ENCODE data around the gene CACNA1H. TPM values are rescaled to one million over a fixed set of nuclear protein-coding genes. Genes with fewer than 3 reads are reported as not detected.
A peak's percentile ranks its signal among the peaks of the same experiment; 100 is the strongest.
"Not testable (repeated sequence)": the region's sequence is repeated elsewhere in the genome, so short reads cannot be mapped to it uniquely, and the experiment has no call there.

CACNA1H gene
- total RNA-seq, 1 experiment from 2014 or later = 24.3 TPM

- Histone ChIP-seq H3K4me1 (ENCODE audit: control insufficient read depth in 1 of 2, insufficient read depth in 2 of 2, low read length in 2 of 2) (no peaks in the 10 kb centered on the region), H3K27ac (ENCODE audit: low read depth, low read length) (no peak within 1 kb of the TSS), H3K4me2 (ENCODE audit: low read length) (no peak within 1 kb of the TSS), H3K9ac (ENCODE audit: low read length) (no peak within 1 kb of the TSS), H3K9me2 (ENCODE audit: insufficient read depth) (no peaks in the 10 kb centered on the region), H3K9me3 (ENCODE audit: control insufficient read depth in 1 of 2, insufficient read depth in 1 of 2, low read depth in 1 of 2, low read length in 2 of 2) (no peaks in the 10 kb centered on the region), H3K36me3 (ENCODE audit: control insufficient read depth in 1 of 2, insufficient read depth in 2 of 2, low read length in 2 of 2) (no peaks in the 10 kb centered on the region), H3K4me3 (replicated peaks in 1 of 2; ENCODE audit: low read depth in 1 of 2, low read length in 2 of 2) (no peak within 1 kb of the TSS), H3K79me2 (ENCODE audit: insufficient read depth, low read length) (no peaks in the 10 kb centered on the region), H4K20me1 (ENCODE audit: insufficient read depth) (no peaks in the 10 kb centered on the region), H3K27me3 (ENCODE audit: insufficient read depth, low read length) (no peaks in the 10 kb centered on the region), H2AFZ (ENCODE audit: low read depth, low read length, poor library complexity, severe bottlenecking) (no peak within 1 kb of the TSS)
- intact Hi-C loops (cut with micrococcal nuclease) = no loop called here
- ATAC-seq (no peak), DNase-seq (ENCODE audit: low read depth, low spot score) (no peak)
- POLR2A ChIA-PET = no interaction called here
- BruUV-seq (replicated peaks) = no TSS peak
- CTCF ChIA-PET = no interaction called here
- no peak for TF ChIP-seq SRF (IDR thresholded peaks at IDR 0.05; ENCODE audit: low read depth)
- RAD21 ChIA-PET (ENCODE audit: low non-redundant PET in 1 of 2, low total read pairs in 2 of 2, uncharacterized antibody in 2 of 2, unreplicated experiment in 2 of 2) = no interaction called here
These were observed 72.1 kb downstream of the CACNA1H start, which contains the start of gene TPSG1 for GRCh38 chr16:1225051-1225451. Gene TPSG1 (minus strand): TSS chr16:1225268. CDS start chr16:1225252, 16 bp downstream.

DNA sequence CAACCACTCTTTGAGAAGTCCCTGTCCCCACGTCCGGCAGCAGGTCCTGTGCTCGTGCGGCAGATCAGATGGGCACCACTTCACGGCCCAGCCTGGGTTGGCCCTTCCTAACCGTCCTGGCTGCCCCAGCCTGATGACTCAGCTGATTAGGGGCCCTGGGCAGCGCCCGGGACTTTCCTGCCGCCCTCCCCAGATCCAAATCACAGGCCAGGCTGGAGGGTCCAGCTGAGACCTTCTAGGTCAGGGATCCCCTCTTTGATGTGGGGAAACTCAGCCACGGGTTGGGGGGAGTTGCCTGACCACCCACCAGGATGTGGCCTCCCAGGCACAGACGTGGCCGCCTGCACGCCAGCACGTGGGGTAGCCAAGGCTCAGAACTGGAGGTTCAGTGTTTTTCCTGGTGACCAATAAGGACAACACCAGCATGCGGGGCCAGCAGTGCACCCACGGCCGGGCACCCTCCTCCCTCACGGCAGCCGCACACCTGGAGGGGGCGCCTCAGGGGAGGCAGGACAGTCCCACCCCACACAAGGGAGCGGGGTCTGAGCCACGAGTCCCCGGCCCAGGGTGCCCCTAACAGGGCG lies 72.9 kb downstream of the CACNA1H start:
- H3K4me2 ChIP-seq (ENCODE audit: low read length); CTCF ChIA-PET; POLR2A ChIA-PET: not testable (repeated sequence)

DNA sequence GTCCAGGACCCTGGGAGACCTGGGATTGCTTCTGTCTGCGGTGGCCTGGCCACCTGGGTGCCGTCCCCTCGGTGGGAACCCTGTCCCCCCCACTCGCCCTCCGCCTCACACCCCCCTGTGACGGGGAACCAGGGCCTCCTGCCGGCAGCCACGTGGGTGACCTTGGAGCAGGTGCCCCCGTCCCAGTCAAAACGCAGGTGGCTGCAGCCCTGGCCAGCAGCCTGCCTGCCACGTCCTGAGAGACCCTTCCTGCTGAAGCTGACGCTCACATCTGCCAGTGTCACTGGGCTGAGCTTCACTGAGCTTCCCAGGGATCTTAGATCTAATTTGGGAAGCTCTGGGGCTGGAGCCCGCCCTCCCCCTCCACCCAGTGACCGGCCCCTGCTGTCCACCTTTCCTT lies 73.8 kb downstream of the CACNA1H start:
- H3K4me1 ChIP-seq (ENCODE audit: control insufficient read depth in 1 of 2, insufficient read depth in 2 of 2, low read length in 2 of 2); H3K4me2 ChIP-seq (ENCODE audit: low read length); H3K27me3 ChIP-seq (ENCODE audit: insufficient read depth, low read length); H3K79me2 ChIP-seq (ENCODE audit: insufficient read depth, low read length); H2AFZ ChIP-seq (ENCODE audit: low read depth, low read length, poor library complexity, severe bottlenecking); H3K36me3 ChIP-seq (ENCODE audit: control insufficient read depth in 1 of 2, insufficient read depth in 2 of 2, low read length in 2 of 2); CTCF ChIA-PET; H3K9me3 ChIP-seq (ENCODE audit: control insufficient read depth in 1 of 2, insufficient read depth in 1 of 2, low read depth in 1 of 2, low read length in 2 of 2); POLR2A ChIA-PET; H3K9me2 ChIP-seq (ENCODE audit: insufficient read depth); H3K27ac ChIP-seq (ENCODE audit: low read depth, low read length); ATAC-seq; DNase-seq (ENCODE audit: low read depth, low spot score); intact Hi-C loops (cut with micrococcal nuclease); H3K4me3 ChIP-seq (replicated peaks in 1 of 2; ENCODE audit: low read depth in 1 of 2, low read length in 2 of 2); H3K9ac ChIP-seq (ENCODE audit: low read length); RAD21 ChIA-PET (ENCODE audit: low non-redundant PET in 1 of 2, low total read pairs in 2 of 2, uncharacterized antibody in 2 of 2, unreplicated experiment in 2 of 2); H4K20me1 ChIP-seq (ENCODE audit: insufficient read depth); BruUV-seq (replicated peaks): not testable (repeated sequence)

More for the DNA sequence above, 72.9 kb downstream of the CACNA1H start:
- H3K9me3 ChIP-seq (ENCODE audit: control insufficient read depth in 1 of 2, insufficient read depth in 1 of 2, low read depth in 1 of 2, low read length in 2 of 2); H4K20me1 ChIP-seq (ENCODE audit: insufficient read depth); H3K9ac ChIP-seq (ENCODE audit: low read length); H3K4me3 ChIP-seq (replicated peaks in 1 of 2; ENCODE audit: low read depth in 1 of 2, low read length in 2 of 2); DNase-seq (ENCODE audit: low read depth, low spot score); RAD21 ChIA-PET (ENCODE audit: low non-redundant PET in 1 of 2, low total read pairs in 2 of 2, uncharacterized antibody in 2 of 2, unreplicated experiment in 2 of 2); H3K36me3 ChIP-seq (ENCODE audit: control insufficient read depth in 1 of 2, insufficient read depth in 2 of 2, low read length in 2 of 2); H3K79me2 ChIP-seq (ENCODE audit: insufficient read depth, low read length); H3K27ac ChIP-seq (ENCODE audit: low read depth, low read length); BruUV-seq (replicated peaks); H3K4me1 ChIP-seq (ENCODE audit: control insufficient read depth in 1 of 2, insufficient read depth in 2 of 2, low read length in 2 of 2); H2AFZ ChIP-seq (ENCODE audit: low read depth, low read length, poor library complexity, severe bottlenecking); intact Hi-C loops (cut with micrococcal nuclease); H3K9me2 ChIP-seq (ENCODE audit: insufficient read depth); H3K27me3 ChIP-seq (ENCODE audit: insufficient read depth, low read length): not testable (repeated sequence)
- peak; percentile 15; the same call in 1 of the 2 replicates for ATAC-seq

DNA sequence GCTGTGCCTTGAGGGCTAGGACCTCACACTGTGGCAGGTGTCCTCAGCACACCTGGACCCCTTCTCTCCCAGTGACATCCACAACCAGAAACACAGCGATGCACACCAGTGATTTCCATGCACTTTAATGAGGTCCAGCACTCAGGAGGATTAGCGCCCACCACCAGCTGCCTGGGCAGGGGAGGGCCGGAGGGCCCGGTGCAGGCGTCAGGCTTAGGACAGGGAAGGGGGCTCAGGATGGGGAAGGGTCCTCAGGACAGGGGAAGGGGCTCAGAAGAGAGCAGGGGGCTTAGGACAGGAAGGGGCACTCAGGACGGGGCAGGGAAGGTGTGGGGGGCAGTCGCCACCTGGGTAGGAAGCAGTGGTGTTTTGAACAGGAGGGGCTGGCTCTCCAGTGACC lies 75.3 kb downstream of the CACNA1H start:
- H4K20me1 ChIP-seq (ENCODE audit: insufficient read depth); H3K79me2 ChIP-seq (ENCODE audit: insufficient read depth, low read length); H3K36me3 ChIP-seq (ENCODE audit: control insufficient read depth in 1 of 2, insufficient read depth in 2 of 2, low read length in 2 of 2); DNase-seq (ENCODE audit: low read depth, low spot score); H3K27ac ChIP-seq (ENCODE audit: low read depth, low read length); BruUV-seq (replicated peaks); H3K9me2 ChIP-seq (ENCODE audit: insufficient read depth); POLR2A ChIA-PET; H3K4me1 ChIP-seq (ENCODE audit: control insufficient read depth in 1 of 2, insufficient read depth in 2 of 2, low read length in 2 of 2); H3K4me3 ChIP-seq (replicated peaks in 1 of 2; ENCODE audit: low read depth in 1 of 2, low read length in 2 of 2); H2AFZ ChIP-seq (ENCODE audit: low read depth, low read length, poor library complexity, severe bottlenecking); ATAC-seq; intact Hi-C loops (cut with micrococcal nuclease); H3K9me3 ChIP-seq (ENCODE audit: control insufficient read depth in 1 of 2, insufficient read depth in 1 of 2, low read depth in 1 of 2, low read length in 2 of 2); H3K4me2 ChIP-seq (ENCODE audit: low read length); RAD21 ChIA-PET (ENCODE audit: low non-redundant PET in 1 of 2, low total read pairs in 2 of 2, uncharacterized antibody in 2 of 2, unreplicated experiment in 2 of 2); CTCF ChIA-PET; H3K27me3 ChIP-seq (ENCODE audit: insufficient read depth, low read length); H3K9ac ChIP-seq (ENCODE audit: low read length): not testable (repeated sequence)
